HG02938 (cell line): ENCODE measurements around the gene GGTLC3.
"Not testable (repeated sequence)": the region's sequence is repeated elsewhere in the genome, so short reads cannot be mapped to it uniquely, and the experiment has no call there.

Source experiments
- ATAC-seq: cut with Tn5 transposase; IDR thresholded peaks from one replicate; pipeline ENCODE4 v1.9.1; 2021; ENCODE audit warnings: mild to moderate bottlenecking, moderate library complexity; ENCODE audit not compliant: unreplicated experiment

The GGTLC3 gene

DNA sequence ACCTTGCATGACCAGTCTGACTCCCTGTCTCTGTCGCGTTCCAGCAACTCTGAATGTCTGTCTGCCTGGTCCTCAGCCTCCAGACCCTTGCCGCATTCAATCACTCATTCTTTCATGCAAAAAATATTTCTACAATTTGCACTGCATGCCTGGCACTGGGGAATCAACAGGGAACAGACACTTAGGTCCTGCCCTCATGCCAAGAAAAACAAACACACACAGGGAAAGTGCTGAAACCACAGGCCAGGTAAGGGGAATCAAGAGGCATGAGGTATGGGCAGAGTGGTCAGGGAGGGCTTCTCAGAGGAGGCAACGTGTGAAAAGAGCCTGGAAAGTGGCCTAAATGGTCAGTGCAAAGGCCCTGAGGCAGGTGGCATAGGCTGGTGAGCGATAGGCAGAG, at the start of gene GGTLC3:
Gene GGTLC3, minus strand, starts transcription at position 101 of the 400 bp plus-strand sequence. CDS start 264 bp downstream, outside the sequence.
- not testable (repeated sequence) for ATAC-seq

- not testable (repeated sequence) for ATAC-seq
Measured at GRCh38 chr22:18560099-18560974, 42.4 kb upstream of the GGTLC3 start.

- not testable (repeated sequence) for ATAC-seq
Measured at GRCh38 chr22:18558939-18559338, 41.0 kb upstream of the GGTLC3 start.

- not testable (repeated sequence) for ATAC-seq
Measured at GRCh38 chr22:18558516-18558915, 40.6 kb upstream of the GGTLC3 start.

GRCh38 chr22:18554280-18555256, 36.6 kb upstream of the GGTLC3 start:
- not testable (repeated sequence) for ATAC-seq

- ATAC-seq, result not testable (repeated sequence)
Measured at GRCh38 chr22:18552839-18553597, 35.1 kb upstream of the GGTLC3 start.

GRCh38 chr22:18551046-18551445, 33.1 kb upstream of the GGTLC3 start:
- not testable (repeated sequence) for ATAC-seq

- not testable (repeated sequence) for ATAC-seq
Measured at GRCh38 chr22:18549458-18550179, 31.7 kb upstream of the GGTLC3 start.

DNA sequence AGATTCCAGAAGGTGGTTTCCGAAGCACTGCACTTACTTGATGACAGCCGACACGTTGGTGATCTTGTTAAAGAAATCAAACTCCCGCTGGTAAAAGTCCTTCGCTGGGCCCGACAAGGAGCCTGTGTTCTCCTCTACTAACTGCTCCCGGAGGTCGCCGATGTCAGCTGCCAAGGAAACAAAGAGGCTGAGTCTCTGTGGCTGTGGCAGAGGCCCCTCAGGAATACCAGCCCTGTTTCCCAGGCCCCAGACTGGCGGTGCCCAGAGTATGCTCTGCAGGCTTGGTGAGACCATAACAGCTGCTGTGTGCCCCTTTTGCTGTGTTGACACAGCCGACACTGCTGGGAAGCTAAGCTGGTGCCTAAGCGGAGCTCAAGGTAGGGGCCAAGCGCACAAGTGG, 26.7 kb upstream of the GGTLC3 start:
- not testable (repeated sequence) for ATAC-seq

DNA sequence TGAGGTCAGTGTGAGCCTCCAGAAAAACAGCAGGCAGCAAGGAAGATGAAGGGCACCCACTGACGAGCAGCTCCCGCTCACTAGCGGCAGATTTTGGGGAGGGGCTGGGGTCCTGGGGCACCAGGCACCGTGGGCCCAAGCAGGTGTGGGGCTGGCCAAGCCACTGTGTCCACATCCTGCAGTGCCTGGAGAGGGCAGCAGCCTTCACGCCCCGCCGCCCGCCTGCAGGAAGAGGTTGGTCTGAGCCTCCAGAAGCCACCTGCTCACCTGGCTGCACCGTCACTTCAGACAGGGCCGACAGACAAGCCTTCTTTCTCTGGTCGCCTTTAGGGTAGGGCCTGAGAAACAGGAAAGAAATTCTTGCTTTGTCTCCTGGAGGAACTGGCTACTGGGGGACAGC, 25.4 kb upstream of the GGTLC3 start:
- not testable (repeated sequence) for ATAC-seq

- not testable (repeated sequence) for ATAC-seq
Measured at GRCh38 chr22:18539994-18540393, 22.0 kb upstream of the GGTLC3 start.

GRCh38 chr22:18534315-18534714, 16.4 kb upstream of the GGTLC3 start:
- not testable (repeated sequence) for ATAC-seq

- ATAC-seq, result not testable (repeated sequence)
Measured at GRCh38 chr22:18533633-18534032, 15.7 kb upstream of the GGTLC3 start.

- peak; percentile 21 for ATAC-seq
Measured at GRCh38 chr22:18529416-18530145, 11.6 kb upstream of the GGTLC3 start.

DNA sequence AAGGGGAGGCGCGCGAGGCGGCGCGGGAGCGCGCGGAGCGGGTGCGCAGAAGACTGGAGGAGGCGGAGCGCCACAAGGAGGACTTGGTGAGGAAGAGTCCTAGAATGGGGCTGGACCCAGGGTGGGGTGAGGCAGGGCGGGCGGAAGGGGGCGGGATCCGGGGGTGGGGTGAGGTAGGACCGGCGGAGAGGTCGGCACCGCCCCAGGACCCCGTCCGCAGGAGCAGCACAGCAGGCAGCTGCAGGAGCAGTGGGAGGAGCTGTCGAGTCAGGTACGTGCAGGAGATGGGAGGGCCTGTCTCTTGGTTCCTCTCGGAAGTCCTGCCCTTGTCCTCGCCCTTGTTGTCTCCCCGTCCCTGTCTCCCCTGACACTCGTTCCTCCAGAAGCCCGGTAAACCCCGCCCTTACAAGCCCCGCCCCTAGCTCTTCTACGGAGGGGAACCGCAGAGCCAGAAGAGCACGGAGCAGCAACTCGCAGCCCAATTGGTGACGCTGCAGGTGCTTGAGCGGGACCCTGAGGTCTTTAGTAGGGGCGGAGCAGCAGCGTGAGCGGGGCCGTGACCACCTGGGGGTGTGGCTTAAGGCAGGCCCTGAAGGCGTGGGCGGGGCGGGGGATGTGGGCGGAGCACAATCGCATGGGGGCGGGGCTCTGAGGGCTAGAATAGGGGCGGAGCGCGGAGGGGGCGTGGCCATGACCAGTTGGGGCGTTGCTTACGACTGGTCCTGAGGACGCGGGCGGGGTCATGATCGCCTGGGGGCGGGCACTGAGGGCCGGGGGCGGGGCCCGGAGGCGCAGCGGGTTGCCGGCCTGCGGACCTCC, 10.8 kb upstream of the GGTLC3 start:
- ATAC-seq, result peak; percentile 61

DNA sequence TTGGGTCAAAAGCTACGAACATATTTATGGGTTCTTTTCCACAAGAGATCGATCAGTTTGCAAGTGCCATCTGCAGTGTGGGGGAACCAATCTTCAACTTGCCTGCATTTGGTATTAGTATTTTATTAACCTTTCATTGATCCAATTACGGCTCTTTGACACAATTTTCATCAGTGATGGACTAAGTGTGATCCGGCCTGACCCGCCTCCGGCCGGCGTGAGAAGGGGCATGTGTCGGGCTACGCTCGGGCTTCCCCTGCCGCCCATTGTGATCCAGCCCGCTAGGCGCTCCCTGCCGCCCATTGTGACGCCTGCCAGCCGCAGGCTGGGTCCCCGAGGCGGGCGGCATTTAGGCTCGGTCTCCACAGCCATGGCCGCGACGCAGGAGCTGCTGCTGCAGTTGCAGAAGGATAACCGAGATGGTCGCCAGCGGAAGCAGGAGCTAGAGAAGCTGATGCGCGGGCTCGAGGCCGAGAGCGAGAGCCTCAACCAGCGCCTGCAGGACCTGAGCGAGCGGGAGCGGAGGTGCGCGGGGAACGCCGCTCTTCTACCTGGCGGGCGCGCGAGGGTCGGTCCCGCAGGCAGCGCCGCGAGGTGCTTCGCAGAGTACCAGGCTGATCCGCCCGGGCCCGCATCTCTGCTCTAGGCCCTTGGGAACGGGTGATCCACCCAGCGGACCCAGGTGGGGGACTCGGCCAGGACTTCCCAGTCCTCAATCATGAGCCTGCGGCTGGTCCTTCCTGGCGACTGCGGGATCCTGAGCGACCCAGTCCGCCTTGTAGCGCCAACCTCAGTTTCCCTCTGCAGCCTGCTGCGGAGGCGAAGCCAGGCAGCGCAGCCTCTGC, 10.0 kb upstream of the GGTLC3 start, which contains the start of gene TMEM191B:
Gene TMEM191B, plus strand, starts transcription at position 51 of the 845 bp plus-strand sequence. Its CDS starts 179 bp downstream, at position 230.
- not testable (repeated sequence) for ATAC-seq

GRCh38 chr22:18523328-18523727, 5.4 kb upstream of the GGTLC3 start:
- not testable (repeated sequence) for ATAC-seq
